Measurements from ENCODE around the gene PDE1C.

DNA sequence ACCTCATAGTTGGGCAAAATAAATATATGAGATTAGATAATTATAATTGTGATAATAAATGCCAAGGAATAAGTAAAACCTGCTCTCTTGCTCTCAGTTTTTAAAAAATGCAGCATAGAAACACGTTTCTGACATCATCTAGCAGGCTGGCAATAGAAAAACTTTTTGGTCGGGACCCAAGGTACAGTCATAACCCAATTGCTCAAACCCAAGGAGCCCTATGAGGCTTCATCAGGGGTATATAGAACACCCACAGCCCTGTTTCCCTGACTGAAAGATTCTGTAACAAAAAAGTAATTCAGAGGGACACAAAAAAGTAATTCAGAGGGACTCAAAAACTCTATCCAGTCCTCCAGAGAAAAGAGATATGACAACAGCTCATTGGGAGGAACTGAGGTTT lies 3.8 kb downstream of the PDE1C start:
- TF ChIP-seq CTCF (conservative IDR thresholded peaks at IDR 0.05; ENCODE audit: low read length) (no peak), EZH2phosphoT487 (IDR thresholded peaks at IDR 0.05; ENCODE audit: borderline replicate concordance, low read depth, low read length) (no peak)
